ENCODE results near the gene COIL. TPM values are rescaled to one million over a fixed set of nuclear protein-coding genes. Genes with fewer than 3 reads are reported as not detected.
"Not testable (repeated sequence)": the region's sequence is repeated elsewhere in the genome, so short reads cannot be mapped to it uniquely, and the experiment has no call there.

The COIL gene
- total RNA-seq, 1 donor from 2014 or later = 16.5 TPM

GRCh38 chr17:56978441-56979090, 17.7 kb upstream of the COIL start:
- no peak for DNase-seq

GRCh38 chr17:56977673-56978395, 17.0 kb upstream of the COIL start, which contains the start of gene SCPEP1:
SCPEP1 (plus strand) TSS chr17:56978131; CDS start chr17:56978160, 29 bp downstream.
- peak; percentile 86 for DNase-seq

GRCh38 chr17:56976941-56977608, 16.2 kb upstream of the COIL start:
- no peak for DNase-seq

GRCh38 chr17:56975656-56976055, 14.8 kb upstream of the COIL start:
- DNase-seq = no peak

GRCh38 chr17:56974055-56974454, 13.2 kb upstream of the COIL start:
- no peak for DNase-seq

- no peak for DNase-seq
Observed at GRCh38 chr17:56973520-56973919, 12.7 kb upstream of the COIL start.

- no peak for DNase-seq
Observed at GRCh38 chr17:56972111-56972730, 11.4 kb upstream of the COIL start.

- DNase-seq = no peak
Observed at GRCh38 chr17:56970974-56971373, 10.1 kb upstream of the COIL start.

GRCh38 chr17:56966338-56966737, 5.5 kb upstream of the COIL start:
- no peak for DNase-seq

GRCh38 chr17:56965681-56966080, 4.8 kb upstream of the COIL start:
- DNase-seq = not testable (repeated sequence)

GRCh38 chr17:56965241-56965640, 4.4 kb upstream of the COIL start:
- DNase-seq = not testable (repeated sequence)

GRCh38 chr17:56956992-56957391, 3.9 kb downstream of the COIL start:
- no peak for DNase-seq

- DNase-seq = peak; percentile 31
Observed at GRCh38 chr17:56949595-56949994, 11.3 kb downstream of the COIL start.

- no peak for DNase-seq
Observed at GRCh38 chr17:56948491-56948890, 12.4 kb downstream of the COIL start.

GRCh38 chr17:56947741-56948140, 13.1 kb downstream of the COIL start:
- DNase-seq = no peak

GRCh38 chr17:56945938-56946505, 14.8 kb downstream of the COIL start:
- DNase-seq = no peak

GRCh38 chr17:56943505-56944125, 17.2 kb downstream of the COIL start:
- DNase-seq = no peak

- DNase-seq = peak; percentile 88
Observed at GRCh38 chr17:56939869-56940484, 20.9 kb downstream of the COIL start.

- peak; percentile 86 for DNase-seq
Observed at GRCh38 chr17:56938206-56938605, 22.6 kb downstream of the COIL start.

GRCh38 chr17:56937687-56938086, 23.2 kb downstream of the COIL start:
- DNase-seq = peak; percentile 72

GRCh38 chr17:56936697-56937322, 24.0 kb downstream of the COIL start:
- peak; percentile 15 for DNase-seq

Data from dermis blood vessel endothelial cell (primary cell).